Measurements from ENCODE around the gene KRTAP5-11.
"Not testable (repeated sequence)": the region's sequence is repeated elsewhere in the genome, so short reads cannot be mapped to it uniquely, and the experiment has no call there.

KRTAP5-11 gene, protein sequence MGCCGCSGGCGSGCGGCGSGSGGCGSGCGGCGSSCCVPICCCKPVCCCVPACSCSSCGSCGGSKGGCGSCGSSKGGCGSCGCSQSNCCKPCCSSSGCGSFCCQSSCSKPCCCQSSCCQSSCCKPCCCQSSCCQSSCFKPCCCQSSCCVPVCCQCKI

GRCh38 chr11:71582309-71582895 is at the start of gene KRTAP5-11:
Gene KRTAP5-11, minus strand, starts transcription at chr11:71582875. Its CDS starts 38 bp downstream, at chr11:71582837.
- no peak within 1 kb of the TSS for H3K4me3 ChIP-seq (ENCODE audit: low read depth, low read length)
- TF ChIP-seq CTCF (IDR thresholded peaks at IDR 0.05; ENCODE audit: borderline replicate concordance, insufficient read depth, low read depth, low read length): no peak

- H3K4me3 ChIP-seq (ENCODE audit: low read depth, low read length): not testable (repeated sequence)
Observed at GRCh38 chr11:71631551-71631950, 48.9 kb upstream of the KRTAP5-11 start.

DNA sequence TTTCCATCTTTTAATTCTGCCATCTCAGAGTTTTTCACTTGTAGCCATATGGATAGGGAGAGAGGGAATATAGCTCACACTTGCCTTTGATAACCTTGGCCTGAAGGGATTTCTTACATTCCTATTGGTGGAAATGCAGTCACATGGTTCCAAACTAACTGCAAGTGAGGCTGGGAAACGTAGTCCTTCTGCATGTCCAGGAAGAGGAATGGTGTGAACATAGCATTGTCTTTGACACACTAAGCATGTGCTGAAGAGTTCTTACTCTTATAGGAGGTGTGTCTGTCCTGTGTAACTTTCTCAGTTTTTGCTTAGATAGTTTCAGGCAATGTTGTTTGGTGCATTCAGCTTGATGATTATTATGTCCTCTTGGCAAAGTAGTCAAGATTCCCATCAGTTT is 47.4 kb upstream of the KRTAP5-11 start:
- not testable (repeated sequence) for H3K4me3 ChIP-seq (ENCODE audit: low read depth, low read length)

- H3K4me3 ChIP-seq (ENCODE audit: low read depth, low read length): not testable (repeated sequence)
Observed at GRCh38 chr11:71628943-71629342, 46.3 kb upstream of the KRTAP5-11 start.

DNA sequence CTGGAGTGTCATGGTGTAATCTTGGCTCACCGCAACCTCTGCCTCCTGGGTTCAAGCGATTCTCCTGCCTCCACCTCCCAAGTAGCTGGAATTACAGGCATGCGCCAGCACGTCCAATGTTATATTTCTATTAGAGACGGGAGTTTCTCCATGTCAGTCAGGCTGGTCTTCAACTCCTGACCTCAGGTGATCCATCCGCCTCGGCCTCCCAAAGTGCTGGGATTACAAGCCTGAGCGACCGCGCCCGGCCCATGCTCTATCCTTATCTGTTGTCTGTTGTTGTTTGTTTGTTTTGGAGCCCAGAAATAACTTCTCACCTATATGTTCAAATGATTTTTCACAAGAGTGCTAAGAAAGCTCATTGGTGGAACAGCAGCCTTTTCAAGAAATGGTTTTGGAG is 40.6 kb upstream of the KRTAP5-11 start:
- H3K4me3 ChIP-seq (ENCODE audit: low read depth, low read length): not testable (repeated sequence)

GRCh38 chr11:71622561-71622960 is 39.9 kb upstream of the KRTAP5-11 start:
- not testable (repeated sequence) for H3K4me3 ChIP-seq (ENCODE audit: low read depth, low read length)

GRCh38 chr11:71615003-71615402 is 32.3 kb upstream of the KRTAP5-11 start:
- not testable (repeated sequence) for H3K4me3 ChIP-seq (ENCODE audit: low read depth, low read length)

- not testable (repeated sequence) for H3K4me3 ChIP-seq (ENCODE audit: low read depth, low read length)
Observed at GRCh38 chr11:71614366-71614917, 31.8 kb upstream of the KRTAP5-11 start.

DNA sequence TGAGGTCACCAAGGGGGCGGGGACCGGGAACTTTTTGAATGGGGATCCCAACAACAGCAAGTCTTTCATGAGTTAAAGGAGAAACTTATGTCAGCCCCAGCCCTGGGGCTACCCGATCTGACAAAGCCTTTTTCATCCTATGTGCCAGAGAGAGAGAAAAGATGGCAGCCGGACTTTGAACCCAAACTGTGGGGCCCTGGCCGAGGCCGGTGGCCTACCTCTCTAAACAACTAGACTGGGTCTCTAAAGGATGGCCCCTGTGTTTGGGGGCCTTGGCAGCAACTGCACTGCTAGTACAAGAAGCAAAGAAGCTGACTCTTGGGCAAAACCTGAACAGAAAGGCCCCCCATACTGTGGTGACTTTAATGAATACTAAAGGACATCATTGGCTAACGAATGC is 31.3 kb upstream of the KRTAP5-11 start:
- H3K4me3 ChIP-seq (ENCODE audit: low read depth, low read length): not testable (repeated sequence)

GRCh38 chr11:71611218-71611910 is 28.7 kb upstream of the KRTAP5-11 start:
- not testable (repeated sequence) for H3K4me3 ChIP-seq (ENCODE audit: low read depth, low read length)

GRCh38 chr11:71608272-71608671 is 25.6 kb upstream of the KRTAP5-11 start:
- not testable (repeated sequence) for H3K4me3 ChIP-seq (ENCODE audit: low read depth, low read length)

GRCh38 chr11:71607520-71608216 is 25.0 kb upstream of the KRTAP5-11 start:
- H3K4me3 ChIP-seq (ENCODE audit: low read depth, low read length): not testable (repeated sequence)

- not testable (repeated sequence) for H3K4me3 ChIP-seq (ENCODE audit: low read depth, low read length)
Observed at GRCh38 chr11:71606853-71607519, 24.3 kb upstream of the KRTAP5-11 start.

Measured in GM12875 (cell line).